Activated T-cell treated with anti-CD3 and anti-CD28 coated beads, Interleukin-2, amount 50 U/mL, for 72 hours (primary cell): Measurements from ENCODE around the gene SRC. TPM values are rescaled to one million over a fixed set of nuclear protein-coding genes. Genes with fewer than 3 reads are reported as not detected.
"Not testable (repeated sequence)": the region's sequence is repeated elsewhere in the genome, so short reads cannot be mapped to it uniquely, and the experiment has no call there.

ENCODE experiments used
- ATAC-seq, 2 donors: fragments of 150-1000 bp; cut with Tn5 transposase; replicated peaks in 1 of 2; 2 replicates each; pipeline ENCODE4 v1.10.0; 2021; ENCODE audit warnings: moderate library complexity in 2 of 2, mild to moderate bottlenecking in 1 of 2
- DNase-seq, 2 donors: peaks; one replicate each; pipeline ENCODE4 v3.0.0; 2021 to 2022; ENCODE audit warnings: mixed read lengths in 1 of 2
- H3K27ac Mint-ChIP-seq: one replicate; pipeline ENCODE4 v1.8.0; 2022; ENCODE audit warnings: mild to moderate bottlenecking, moderate library complexity, mixed read lengths
- H3K27me3 Mint-ChIP-seq: one replicate; pipeline ENCODE4 v1.8.0; 2022; ENCODE audit warnings: low read depth, mixed read lengths
- H3K36me3 Mint-ChIP-seq, 2 donors: one replicate each; pipeline ENCODE4 v1.8.0; 2022; ENCODE audit warnings: mixed read lengths in 2 of 2, mild to moderate bottlenecking in 1 of 2; ENCODE audit not compliant: insufficient read depth in 2 of 2
- H3K4me1 Mint-ChIP-seq: one replicate; pipeline ENCODE4 v1.8.0; 2022; ENCODE audit warnings: low read depth, mixed read lengths
- H3K4me3 Mint-ChIP-seq, 2 donors: one replicate each; pipeline ENCODE4 v1.8.0; 2022; ENCODE audit warnings: mild to moderate bottlenecking in 2 of 2, mixed read lengths in 2 of 2, moderate library complexity in 2 of 2
- H3K9me3 Mint-ChIP-seq, 2 donors: one replicate each; pipeline ENCODE4 v1.8.0; 2022; ENCODE audit warnings: mixed read lengths in 2 of 2
- total RNA-seq, 2 donors: library from RNA; stranded (reverse); gene quantifications; one replicate each; pipeline ENCODE4 v1.2.3, GENCODE V29; 2022

SRC gene
- total RNA-seq, 2 donors from 2014 or later = 5.1 to 6.2 TPM

- ATAC-seq (no peak), DNase-seq (no peak)
- H3K4me1 Mint-ChIP-seq = peaks cover 2% of the 10 kb centered on the region
- peaks cover 0 to 2% of the 10 kb centered on the region in 2 donors for H3K36me3 Mint-ChIP-seq
- H3K27ac Mint-ChIP-seq = no peak overlapping the region
- H3K27me3 Mint-ChIP-seq = no peaks in the 10 kb centered on the region
- H3K4me3 Mint-ChIP-seq = no peak overlapping the region
- no peaks in the 10 kb centered on the region for H3K9me3 Mint-ChIP-seq
Observed at GRCh38 chr20:37361336-37361735, 15.4 kb downstream of the SRC start.

- ATAC-seq = no peak
- Mint-ChIP-seq H3K36me3 (peaks cover 0 to 2% of the 10 kb centered on the region in 2 donors), H3K27ac (no peak overlapping the region), H3K4me1 (peaks cover 4% of the 10 kb centered on the region), H3K9me3 (no peaks in the 10 kb centered on the region), H3K4me3 (no peak overlapping the region), H3K27me3 (no peaks in the 10 kb centered on the region)
- DNase-seq = no peak
Observed at GRCh38 chr20:37362231-37362792, 16.4 kb downstream of the SRC start.

- DNase-seq (no peak), ATAC-seq (no peak)
- Mint-ChIP-seq H3K27me3 (no peaks in the 10 kb centered on the region), H3K4me1 (peaks cover 4% of the 10 kb centered on the region), H3K36me3 (peaks cover 0 to 2% of the 10 kb centered on the region in 2 donors), H3K27ac (no peak overlapping the region), H3K9me3 (no peaks in the 10 kb centered on the region), H3K4me3 (no peak overlapping the region)
Observed at GRCh38 chr20:37362821-37363220, 16.9 kb downstream of the SRC start.

- H3K27me3 Mint-ChIP-seq = no peaks in the 10 kb centered on the region
- H3K4me1 Mint-ChIP-seq = peaks cover 4% of the 10 kb centered on the region
- no peak overlapping the region for H3K27ac Mint-ChIP-seq
- H3K4me3 Mint-ChIP-seq = no peak overlapping the region
- no peaks in the 10 kb centered on the region for H3K9me3 Mint-ChIP-seq
- DNase-seq (no peak), ATAC-seq (no peak)
- peaks cover 0 to 2% of the 10 kb centered on the region in 2 donors for H3K36me3 Mint-ChIP-seq
Observed at GRCh38 chr20:37363221-37364012, 17.5 kb downstream of the SRC start.

GRCh38 chr20:37364013-37364926 lies 18.3 kb downstream of the SRC start:
- Mint-ChIP-seq H3K4me1 (peaks cover 4% of the 10 kb centered on the region), H3K36me3 (peaks cover 0 to 2% of the 10 kb centered on the region in 2 donors), H3K27ac (no peak overlapping the region), H3K9me3 (no peaks in the 10 kb centered on the region), H3K4me3 (no peak overlapping the region), H3K27me3 (no peaks in the 10 kb centered on the region)
- ATAC-seq (no peak), DNase-seq (no peak)

GRCh38 chr20:37364927-37365272 lies 19.0 kb downstream of the SRC start:
- peaks cover 0 to 2% of the 10 kb centered on the region in 2 donors for H3K36me3 Mint-ChIP-seq
- H3K27me3 Mint-ChIP-seq = no peaks in the 10 kb centered on the region
- H3K4me1 Mint-ChIP-seq = peaks cover 4% of the 10 kb centered on the region
- ATAC-seq (no peak), DNase-seq (no peak)
- H3K4me3 Mint-ChIP-seq = no peak overlapping the region
- H3K9me3 Mint-ChIP-seq = no peaks in the 10 kb centered on the region
- no peak overlapping the region for H3K27ac Mint-ChIP-seq

- H3K9me3 Mint-ChIP-seq = no peaks in the 10 kb centered on the region
- ATAC-seq (no peak), DNase-seq (no peak)
- peaks cover 0 to 2% of the 10 kb centered on the region in 2 donors for H3K36me3 Mint-ChIP-seq
- peaks cover 4% of the 10 kb centered on the region for H3K4me1 Mint-ChIP-seq
- H3K27me3 Mint-ChIP-seq = no peaks in the 10 kb centered on the region
- H3K27ac Mint-ChIP-seq = no peak overlapping the region
- no peak overlapping the region for H3K4me3 Mint-ChIP-seq
Observed at GRCh38 chr20:37365760-37366638, 20.1 kb downstream of the SRC start.

GRCh38 chr20:37366743-37367142 lies 20.8 kb downstream of the SRC start:
- no peak overlapping the region for H3K4me3 Mint-ChIP-seq
- ATAC-seq (no peak), DNase-seq (no peak)
- H3K9me3 Mint-ChIP-seq = no peaks in the 10 kb centered on the region
- H3K27ac Mint-ChIP-seq = no peak overlapping the region
- peaks cover 0 to 2% of the 10 kb centered on the region in 2 donors for H3K36me3 Mint-ChIP-seq
- peaks cover 4% of the 10 kb centered on the region for H3K4me1 Mint-ChIP-seq
- no peaks in the 10 kb centered on the region for H3K27me3 Mint-ChIP-seq

GRCh38 chr20:37369846-37370245 lies 23.9 kb downstream of the SRC start:
- Mint-ChIP-seq H3K9me3 (no peaks in the 10 kb centered on the region), H3K4me3 (no peak overlapping the region), H3K4me1 (peaks cover 4% of the 10 kb centered on the region), H3K27me3 (no peaks in the 10 kb centered on the region), H3K36me3 (peaks cover 0 to 2% of the 10 kb centered on the region in 2 donors), H3K27ac (no peak overlapping the region)
- DNase-seq (no peak), ATAC-seq (no peak)

GRCh38 chr20:37371845-37372244 lies 25.9 kb downstream of the SRC start:
- not testable (repeated sequence) for H3K27me3 Mint-ChIP-seq, H3K4me3 Mint-ChIP-seq, ATAC-seq, H3K27ac Mint-ChIP-seq, DNase-seq, H3K4me1 Mint-ChIP-seq, H3K36me3 Mint-ChIP-seq, H3K9me3 Mint-ChIP-seq

GRCh38 chr20:37372441-37372840 lies 26.5 kb downstream of the SRC start:
- Mint-ChIP-seq H3K36me3 (no peaks in the 10 kb centered on the region), H3K27ac (peak overlapping the region; percentile 73), H3K4me3 (no peak overlapping the region), H3K9me3 (no peaks in the 10 kb centered on the region), H3K27me3 (no peaks in the 10 kb centered on the region), H3K4me1 (peaks cover 6% of the 10 kb centered on the region)
- no peak for ATAC-seq
- DNase-seq = no peak

GRCh38 chr20:37373020-37373598 lies 27.2 kb downstream of the SRC start:
- ATAC-seq (no peak), DNase-seq (no peak)
- Mint-ChIP-seq H3K27me3 (no peaks in the 10 kb centered on the region), H3K27ac (no peak overlapping the region), H3K4me3 (no peak overlapping the region), H3K4me1 (peaks cover 10% of the 10 kb centered on the region), H3K36me3 (no peaks in the 10 kb centered on the region), H3K9me3 (no peaks in the 10 kb centered on the region)
